Neural cell (in vitro differentiated cells): ENCODE measurements around the gene PDZD4. TPM values are rescaled to one million over a fixed set of nuclear protein-coding genes. Genes with fewer than 3 reads are reported as not detected.

Experiments
- H2AFZ ChIP-seq: fragments of 200-600, 300-800 bp; sonication (generic), shearing (Covaris generic); 2 replicates; pipeline ENCODE4 v1.6.0; 2014; ENCODE audit warnings: low read depth, mild to moderate bottlenecking, antibody characterized with exemption, low read length, moderate library complexity
- H3F3A ChIP-seq: fragments of 200-600 bp; shearing (Covaris generic); 2 replicates; pipeline ENCODE4 v1.6.1; 2016; ENCODE audit warnings: mild to moderate bottlenecking, moderate library complexity, mixed read lengths, antibody characterized with exemption, low read length; ENCODE audit not compliant: insufficient read depth, poor library complexity, severe bottlenecking
- H3K27ac ChIP-seq: fragments of 200-600, 300-800 bp; sonication (generic), shearing (Covaris generic); 2 replicates; pipeline ENCODE4 v1.5.1; 2014; ENCODE audit warnings: mild to moderate bottlenecking, low read length, moderate library complexity
- H3K27me3 ChIP-seq: fragments of 300-800, 200-600 bp; sonication (generic), shearing (Covaris generic); 2 replicates; pipeline ENCODE4 v1.6.0; 2014; ENCODE audit warnings: mild to moderate bottlenecking, low read depth, low read length, moderate library complexity; ENCODE audit not compliant: insufficient read depth
- H3K36me3 ChIP-seq: fragments of 300-800, 200-600 bp; sonication (generic), shearing (Covaris generic); 2 replicates; pipeline ENCODE4 v1.5.1; 2014; ENCODE audit warnings: mild to moderate bottlenecking, antibody characterized with exemption, low read length, moderate library complexity; ENCODE audit not compliant: insufficient read depth
- H3K4me2 ChIP-seq: fragments of 300-800, 200-600 bp; sonication (generic), shearing (Covaris generic); 2 replicates; pipeline ENCODE4 v1.6.0; 2014; ENCODE audit warnings: mild to moderate bottlenecking, low read length
- H3K4me3 ChIP-seq: fragments of 300-800, 200-600 bp; sonication (generic), shearing (Covaris generic); 2 replicates; pipeline ENCODE4 v1.5.1; 2014; ENCODE audit warnings: mild to moderate bottlenecking, low read length, moderate library complexity
- H3K79me2 ChIP-seq: fragments of 200-600 bp; shearing (Covaris generic); replicated peaks from 2 replicates; pipeline ENCODE4 v1.6.0; 2014; ENCODE audit warnings: mild to moderate bottlenecking, low read length, moderate library complexity; ENCODE audit not compliant: insufficient read depth
- H3K9ac ChIP-seq: fragments of 300-800, 200-600 bp; sonication (generic), shearing (Covaris generic); 2 replicates; pipeline ENCODE4 v1.6.1; 2016; ENCODE audit warnings: mild to moderate bottlenecking, low read length, mixed read lengths
- H3K9me2 ChIP-seq: fragments of 200-600 bp; shearing (Covaris generic); 2 replicates; pipeline ENCODE4 v1.6.1; 2016; ENCODE audit warnings: mild to moderate bottlenecking, low read length, mixed read lengths; ENCODE audit not compliant: insufficient read depth
- H3K9me3 ChIP-seq: fragments of 200-600, 300-800 bp; sonication (generic), shearing (Covaris generic); 2 replicates; pipeline ENCODE4 v1.6.1; 2016; ENCODE audit warnings: mild to moderate bottlenecking, mixed run types, low read length, moderate library complexity, mixed read lengths
- H4K20me1 ChIP-seq: fragments of 200-600 bp; shearing (Covaris generic); 2 replicates; pipeline ENCODE4 v1.6.1; 2016; ENCODE audit warnings: mild to moderate bottlenecking, mixed run types; ENCODE audit not compliant: insufficient read depth
- EP300 ChIP-seq: fragments of 450-650 bp; conservative IDR thresholded peaks from 2 replicates; pipeline ENCODE4 v1.6.1; 2014; ENCODE audit warnings: antibody characterized with exemption, mild to moderate bottlenecking, moderate library complexity; ENCODE audit not compliant: poor library complexity, severe bottlenecking
- EZH2 ChIP-seq: fragments of 200-600, 300-800 bp; shearing (Covaris generic), sonication (generic); IDR thresholded peaks from 2 replicates; pipeline ENCODE4 v1.6.1; 2014; ENCODE audit warnings: antibody characterized with exemption, low read length, borderline replicate concordance, mild to moderate bottlenecking; ENCODE audit not compliant: insufficient read depth, poor library complexity, severe bottlenecking
- MXI1 ChIP-seq: fragments of 450-650 bp; conservative IDR thresholded peaks from 2 replicates; pipeline ENCODE4 v1.6.1; 2014; ENCODE audit warnings: antibody characterized with exemption, mild to moderate bottlenecking; ENCODE audit not compliant: poor library complexity, severe bottlenecking
- POLR2AphosphoS5 ChIP-seq: IDR thresholded peaks from 2 replicates; pipeline ENCODE4 v1.6.1; 2012
- RAD21 ChIP-seq: fragments of 450-650 bp; conservative IDR thresholded peaks from 2 replicates; pipeline ENCODE4 v1.6.1; 2014; ENCODE audit warnings: antibody characterized with exemption, mild to moderate bottlenecking, moderate library complexity
- SMC3 ChIP-seq: fragments of 450-650 bp; conservative IDR thresholded peaks from 2 replicates; pipeline ENCODE4 v1.6.1; 2014; ENCODE audit warnings: antibody characterized with exemption, mild to moderate bottlenecking, moderate library complexity; ENCODE audit not compliant: poor library complexity
- TAF1 ChIP-seq: IDR thresholded peaks from 2 replicates; pipeline ENCODE4 v1.6.1; 2012; ENCODE audit warnings: low read depth
- polyA plus RNA-seq: library from polyadenylated mRNA; depleted of rRNA; stranded (reverse); fragments of >200 nt; gene quantifications from 2 replicates; pipeline ENCODE4 v1.2.3, GENCODE V29; 2014
- TF ChIP-seq, protein P1 (sequence below): fragments of 450-650 bp; IDR thresholded peaks from 2 replicates; pipeline ENCODE4 v1.5.1; 2014; ENCODE audit warnings: antibody characterized with exemption, mild to moderate bottlenecking, moderate library complexity; ENCODE audit not compliant: poor library complexity, severe bottlenecking
- TF ChIP-seq, protein P2 (sequence below): IDR thresholded peaks from 2 replicates; pipeline ENCODE4 v1.6.1; 2012; ENCODE audit warnings: borderline replicate concordance

The PDZD4 gene
- polyA plus RNA-seq, 1 donor from 2014 or later = 343 TPM

DNA sequence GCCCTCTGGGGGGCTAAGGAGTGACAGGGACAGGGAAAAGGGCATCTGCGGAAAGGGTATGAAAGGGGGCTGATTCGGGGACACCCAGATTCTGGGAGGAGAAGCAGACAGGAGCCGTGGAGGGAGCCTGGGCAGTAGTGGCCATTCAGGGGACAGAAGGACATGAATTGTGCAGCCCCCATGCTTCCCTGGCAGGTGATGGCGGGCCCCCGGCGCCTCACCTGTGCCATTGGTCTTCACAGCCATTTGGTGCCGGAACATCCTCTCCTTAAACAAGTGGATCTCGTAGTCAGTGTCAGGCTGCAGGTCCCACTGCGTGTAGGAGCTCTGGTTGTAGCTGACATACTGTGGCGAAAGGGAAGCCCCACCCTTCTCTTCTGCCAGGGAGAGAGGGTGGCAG, 33.8 kb upstream of the PDZD4 start:
- H2AFZ ChIP-seq = no peak overlapping the region
- H3K9ac ChIP-seq = no peak overlapping the region
- H3K4me2 ChIP-seq = no peak overlapping the region
- no peaks in the 10 kb centered on the region for H3K9me2 ChIP-seq
- H3K27me3 ChIP-seq = no peaks in the 10 kb centered on the region
- H3K27ac ChIP-seq = no peak overlapping the region
- H3K4me3 ChIP-seq = no peak overlapping the region
- no peaks in the 10 kb centered on the region for H3F3A ChIP-seq
- no peaks in the 10 kb centered on the region for H3K79me2 ChIP-seq
- no peaks in the 10 kb centered on the region for H4K20me1 ChIP-seq
- no peak for TF ChIP-seq RAD21
- no peak for TF ChIP-seq TAF1
- TF ChIP-seq SMC3 = no peak
- no peak for TF ChIP-seq POLR2AphosphoS5
- TF ChIP-seq, protein P1, sequence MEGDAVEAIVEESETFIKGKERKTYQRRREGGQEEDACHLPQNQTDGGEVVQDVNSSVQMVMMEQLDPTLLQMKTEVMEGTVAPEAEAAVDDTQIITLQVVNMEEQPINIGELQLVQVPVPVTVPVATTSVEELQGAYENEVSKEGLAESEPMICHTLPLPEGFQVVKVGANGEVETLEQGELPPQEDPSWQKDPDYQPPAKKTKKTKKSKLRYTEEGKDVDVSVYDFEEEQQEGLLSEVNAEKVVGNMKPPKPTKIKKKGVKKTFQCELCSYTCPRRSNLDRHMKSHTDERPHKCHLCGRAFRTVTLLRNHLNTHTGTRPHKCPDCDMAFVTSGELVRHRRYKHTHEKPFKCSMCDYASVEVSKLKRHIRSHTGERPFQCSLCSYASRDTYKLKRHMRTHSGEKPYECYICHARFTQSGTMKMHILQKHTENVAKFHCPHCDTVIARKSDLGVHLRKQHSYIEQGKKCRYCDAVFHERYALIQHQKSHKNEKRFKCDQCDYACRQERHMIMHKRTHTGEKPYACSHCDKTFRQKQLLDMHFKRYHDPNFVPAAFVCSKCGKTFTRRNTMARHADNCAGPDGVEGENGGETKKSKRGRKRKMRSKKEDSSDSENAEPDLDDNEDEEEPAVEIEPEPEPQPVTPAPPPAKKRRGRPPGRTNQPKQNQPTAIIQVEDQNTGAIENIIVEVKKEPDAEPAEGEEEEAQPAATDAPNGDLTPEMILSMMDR = no peak
- no peak for TF ChIP-seq EP300
- no peak for TF ChIP-seq MXI1
- TF ChIP-seq, protein P2, sequence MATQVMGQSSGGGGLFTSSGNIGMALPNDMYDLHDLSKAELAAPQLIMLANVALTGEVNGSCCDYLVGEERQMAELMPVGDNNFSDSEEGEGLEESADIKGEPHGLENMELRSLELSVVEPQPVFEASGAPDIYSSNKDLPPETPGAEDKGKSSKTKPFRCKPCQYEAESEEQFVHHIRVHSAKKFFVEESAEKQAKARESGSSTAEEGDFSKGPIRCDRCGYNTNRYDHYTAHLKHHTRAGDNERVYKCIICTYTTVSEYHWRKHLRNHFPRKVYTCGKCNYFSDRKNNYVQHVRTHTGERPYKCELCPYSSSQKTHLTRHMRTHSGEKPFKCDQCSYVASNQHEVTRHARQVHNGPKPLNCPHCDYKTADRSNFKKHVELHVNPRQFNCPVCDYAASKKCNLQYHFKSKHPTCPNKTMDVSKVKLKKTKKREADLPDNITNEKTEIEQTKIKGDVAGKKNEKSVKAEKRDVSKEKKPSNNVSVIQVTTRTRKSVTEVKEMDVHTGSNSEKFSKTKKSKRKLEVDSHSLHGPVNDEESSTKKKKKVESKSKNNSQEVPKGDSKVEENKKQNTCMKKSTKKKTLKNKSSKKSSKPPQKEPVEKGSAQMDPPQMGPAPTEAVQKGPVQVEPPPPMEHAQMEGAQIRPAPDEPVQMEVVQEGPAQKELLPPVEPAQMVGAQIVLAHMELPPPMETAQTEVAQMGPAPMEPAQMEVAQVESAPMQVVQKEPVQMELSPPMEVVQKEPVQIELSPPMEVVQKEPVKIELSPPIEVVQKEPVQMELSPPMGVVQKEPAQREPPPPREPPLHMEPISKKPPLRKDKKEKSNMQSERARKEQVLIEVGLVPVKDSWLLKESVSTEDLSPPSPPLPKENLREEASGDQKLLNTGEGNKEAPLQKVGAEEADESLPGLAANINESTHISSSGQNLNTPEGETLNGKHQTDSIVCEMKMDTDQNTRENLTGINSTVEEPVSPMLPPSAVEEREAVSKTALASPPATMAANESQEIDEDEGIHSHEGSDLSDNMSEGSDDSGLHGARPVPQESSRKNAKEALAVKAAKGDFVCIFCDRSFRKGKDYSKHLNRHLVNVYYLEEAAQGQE = no peak
- TF ChIP-seq EZH2 = no peak
- H3K36me3 ChIP-seq = no peaks in the 10 kb centered on the region
- no peaks in the 10 kb centered on the region for H3K9me3 ChIP-seq

DNA sequence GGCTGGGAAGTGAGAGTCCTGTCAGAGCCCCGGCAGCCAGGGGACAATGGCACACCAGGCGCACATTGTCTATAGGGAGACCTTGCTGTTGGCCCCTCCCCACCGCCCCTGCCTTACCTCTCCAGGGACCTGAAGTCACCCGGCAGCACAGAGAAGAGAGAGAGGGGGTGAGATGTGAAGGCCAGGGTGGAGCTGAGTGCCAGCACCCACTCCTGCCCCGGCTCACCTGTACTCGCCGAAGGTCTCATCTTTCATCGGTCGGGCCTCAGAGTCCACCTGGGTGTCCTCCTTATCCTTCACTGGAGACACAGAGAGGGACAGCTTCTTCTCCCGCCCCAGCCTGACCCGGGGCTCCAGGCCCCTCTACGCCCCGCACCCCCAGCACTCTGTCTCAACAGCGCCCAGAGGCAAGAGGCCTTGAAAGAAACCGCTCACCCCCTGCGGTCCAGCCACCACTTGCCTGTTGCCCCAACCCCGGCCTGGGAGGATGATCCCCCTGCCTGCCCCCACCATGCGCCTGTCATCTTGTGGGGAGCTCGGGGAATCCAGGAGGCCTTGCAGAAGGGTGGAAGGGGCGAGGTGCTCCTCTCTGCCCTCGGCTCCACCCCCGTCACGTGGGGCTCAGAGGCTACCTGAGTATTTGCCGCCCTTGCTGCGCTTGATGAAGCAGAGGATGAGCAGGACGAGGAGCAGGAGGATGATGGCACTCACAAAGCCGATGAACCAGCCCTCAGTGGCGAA, 33.1 kb upstream of the PDZD4 start:
- Histone ChIP-seq H4K20me1 (no peaks in the 10 kb centered on the region), H2AFZ (no peak overlapping the region), H3K36me3 (no peaks in the 10 kb centered on the region), H3K27ac (no peak overlapping the region), H3K9me2 (no peaks in the 10 kb centered on the region), H3K79me2 (no peaks in the 10 kb centered on the region), H3K9ac (no peak overlapping the region), H3K9me3 (no peaks in the 10 kb centered on the region), H3F3A (no peaks in the 10 kb centered on the region), H3K4me2 (no peak overlapping the region), H3K27me3 (no peaks in the 10 kb centered on the region), H3K4me3 (no peak overlapping the region)
- TF ChIP-seq EZH2 (no peak), POLR2AphosphoS5 (no peak), SMC3 (no peak), EP300 (no peak), TAF1 (no peak), MXI1 (no peak), RAD21 (no peak)
- TF ChIP-seq, protein P1 = no peak
- TF ChIP-seq, protein P2 = no peak
